Measurements from ENCODE around the gene CDRT15.

- TF ChIP-seq CTCF (IDR thresholded peaks at IDR 0.05; ENCODE audit: insufficient read depth, low read length, poor library complexity, severe bottlenecking) (no peak), EZH2phosphoT487 (conservative IDR thresholded peaks at IDR 0.05; ENCODE audit: low read length) (no peak)
These were observed 33.3 kb downstream of the CDRT15 start for GRCh38 chr17:14203388-14203787.

Measured in SU-DHL-6 (cell line).